NT2/D1 (cell line): Measurements from ENCODE around the gene KRTAP9-1.

Experiments
- DNase-seq: peaks from one replicate; pipeline ENCODE4 v3.0.0-alpha.2; 2011; ENCODE audit warnings: low read depth, low spot score
- H3K27me3 ChIP-seq: 2 replicates; pipeline ENCODE4 v1.6.0; 2011; ENCODE audit warnings: mild to moderate bottlenecking; ENCODE audit not compliant: insufficient read length, insufficient read depth
- H3K36me3 ChIP-seq: 2 replicates; pipeline ENCODE4 v1.6.1; 2011; ENCODE audit warnings: mild to moderate bottlenecking, low read length, mixed read lengths; ENCODE audit not compliant: insufficient read depth, insufficient read length
- H3K4me1 ChIP-seq: 2 replicates; pipeline ENCODE4 v1.5.1; 2011; ENCODE audit not compliant: insufficient read depth, insufficient read length
- H3K4me3 ChIP-seq: 2 replicates; pipeline ENCODE4 v1.5.1; 2011; ENCODE audit warnings: low read depth; ENCODE audit not compliant: insufficient read length
- H3K9ac ChIP-seq: 2 replicates; pipeline ENCODE4 v1.6.0; 2011; ENCODE audit warnings: low read depth; ENCODE audit not compliant: insufficient read length
- H3K9me3 ChIP-seq: 2 replicates; pipeline ENCODE4 v1.5.1; 2011; ENCODE audit warnings: mild to moderate bottlenecking, low read length; ENCODE audit not compliant: insufficient read depth
- SUZ12 ChIP-seq: IDR thresholded peaks from 2 replicates; pipeline ENCODE4 v1.6.1; 2011; ENCODE audit not compliant: insufficient read length, insufficient read depth; ENCODE audit errors: extremely low read depth
- YY1 ChIP-seq: IDR thresholded peaks from 2 replicates; pipeline ENCODE4 v1.6.1; 2011; ENCODE audit not compliant: insufficient read length, insufficient read depth
- ZNF274 ChIP-seq: IDR thresholded peaks from 2 replicates; pipeline ENCODE4 v1.6.1; 2011; ENCODE audit warnings: mild to moderate bottlenecking, low read depth, low read length

Gene KRTAP9-1

DNA sequence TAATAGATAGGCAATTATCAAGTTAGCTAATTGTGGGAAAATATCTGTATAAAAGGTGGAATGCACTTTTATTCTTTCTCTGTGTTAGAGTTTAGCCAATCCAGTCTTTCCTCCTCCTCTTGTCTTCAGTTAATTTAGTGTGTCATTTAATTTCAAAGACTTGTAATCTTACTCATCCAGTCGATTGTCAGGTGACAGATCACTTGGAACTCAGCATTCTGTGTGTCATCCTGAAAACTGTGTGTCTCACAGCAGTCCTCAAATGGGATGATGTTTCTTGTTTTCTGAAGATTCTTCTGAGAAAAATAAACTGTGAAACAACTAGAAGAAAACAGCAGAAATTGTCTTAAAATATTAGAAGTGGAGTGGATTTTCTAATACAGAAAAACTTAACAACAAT lies 4.7 kb upstream of the KRTAP9-1 start:
- no peaks in the 10 kb centered on the region for H3K4me1 ChIP-seq
- H3K9ac ChIP-seq = no peak overlapping the region
- no peaks in the 10 kb centered on the region for H3K9me3 ChIP-seq
- DNase-seq = no peak
- H3K4me3 ChIP-seq = no peak overlapping the region
- H3K36me3 ChIP-seq = no peaks in the 10 kb centered on the region
- TF ChIP-seq YY1 (no peak), ZNF274 (no peak), SUZ12 (no peak)
- H3K27me3 ChIP-seq = no peaks in the 10 kb centered on the region

- Histone ChIP-seq H3K27me3 (no peaks in the 10 kb centered on the region), H3K9me3 (no peaks in the 10 kb centered on the region)
- TF ChIP-seq SUZ12 (no peak), ZNF274 (no peak), YY1 (no peak)
Observed at GRCh38 chr17:41186872-41187271, 2.8 kb upstream of the KRTAP9-1 start.

DNA sequence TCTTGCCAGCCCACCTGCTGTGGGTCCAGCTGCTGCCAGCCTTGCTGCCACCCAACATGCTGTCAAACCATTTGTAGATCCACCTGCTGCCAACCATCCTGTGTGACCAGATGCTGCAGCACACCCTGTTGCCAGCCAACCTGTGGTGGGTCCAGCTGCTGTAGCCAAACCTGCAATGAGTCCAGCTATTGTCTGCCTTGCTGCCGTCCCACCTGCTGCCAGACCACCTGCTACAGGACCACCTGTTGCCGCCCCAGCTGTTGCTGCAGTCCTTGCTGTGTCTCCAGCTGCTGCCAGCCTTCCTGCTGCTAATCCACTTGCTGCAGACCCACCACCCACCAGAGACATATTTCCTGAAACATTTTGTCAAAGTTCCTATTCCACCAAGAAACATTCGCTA lies 641 bp downstream of the KRTAP9-1 start:
- H3K9ac ChIP-seq = no peak overlapping the region

More at GRCh38 chr17:41186872-41187271, 2.8 kb upstream of the KRTAP9-1 start:
- no peak overlapping the region for H3K4me3 ChIP-seq
- no peaks in the 10 kb centered on the region for H3K4me1 ChIP-seq
- H3K9ac ChIP-seq = no peak overlapping the region
- no peaks in the 10 kb centered on the region for H3K36me3 ChIP-seq
- no peak for DNase-seq

GRCh38 chr17:41196068-41196467 lies 6.4 kb downstream of the KRTAP9-1 start:
- Histone ChIP-seq H3K4me1 (no peaks in the 10 kb centered on the region), H3K36me3 (no peaks in the 10 kb centered on the region), H3K9ac (no peak overlapping the region), H3K27me3 (no peaks in the 10 kb centered on the region), H3K9me3 (peaks cover 3% of the 10 kb centered on the region; the same call in 1 of the 2 replicates), H3K4me3 (no peak overlapping the region)
- TF ChIP-seq YY1 (no peak), SUZ12 (no peak), ZNF274 (no peak)
- DNase-seq = no peak

More for the DNA sequence above, 641 bp downstream of the KRTAP9-1 start:
- no peaks in the 10 kb centered on the region for H3K4me1 ChIP-seq
- TF ChIP-seq SUZ12 = no peak
- 0 out of 2 replicates have a peak, but pooled peaks cover 3% of the 10 kb centered on the region for H3K9me3 ChIP-seq
- H3K4me3 ChIP-seq = no peak overlapping the region
- H3K36me3 ChIP-seq = no peaks in the 10 kb centered on the region
- no peak for DNase-seq
- no peaks in the 10 kb centered on the region for H3K27me3 ChIP-seq

GRCh38 chr17:41199421-41200078 lies 9.9 kb downstream of the KRTAP9-1 start:
- DNase-seq = no peak
- no peak for TF ChIP-seq ZNF274
- no peak for TF ChIP-seq YY1
- no peak for TF ChIP-seq SUZ12

GRCh38 chr17:41211845-41212466 lies 22.3 kb downstream of the KRTAP9-1 start:
- H3K4me1 ChIP-seq = no peaks in the 10 kb centered on the region
- no peak overlapping the region for H3K9ac ChIP-seq
- no peaks in the 10 kb centered on the region for H3K27me3 ChIP-seq
- H3K9me3 ChIP-seq = peaks cover 12% of the 10 kb centered on the region
- H3K4me3 ChIP-seq = no peak overlapping the region
- DNase-seq = no peak
- H3K36me3 ChIP-seq = no peaks in the 10 kb centered on the region
- no peak for TF ChIP-seq ZNF274

More at GRCh38 chr17:41199421-41200078, 9.9 kb downstream of the KRTAP9-1 start:
- H3K9me3 ChIP-seq = peaks cover 3% of the 10 kb centered on the region; the same call in 1 of the 2 replicates
- H3K36me3 ChIP-seq = no peaks in the 10 kb centered on the region
- no peak overlapping the region for H3K4me3 ChIP-seq
- no peaks in the 10 kb centered on the region for H3K27me3 ChIP-seq
- no peak overlapping the region for H3K9ac ChIP-seq
- no peaks in the 10 kb centered on the region for H3K4me1 ChIP-seq

DNA sequence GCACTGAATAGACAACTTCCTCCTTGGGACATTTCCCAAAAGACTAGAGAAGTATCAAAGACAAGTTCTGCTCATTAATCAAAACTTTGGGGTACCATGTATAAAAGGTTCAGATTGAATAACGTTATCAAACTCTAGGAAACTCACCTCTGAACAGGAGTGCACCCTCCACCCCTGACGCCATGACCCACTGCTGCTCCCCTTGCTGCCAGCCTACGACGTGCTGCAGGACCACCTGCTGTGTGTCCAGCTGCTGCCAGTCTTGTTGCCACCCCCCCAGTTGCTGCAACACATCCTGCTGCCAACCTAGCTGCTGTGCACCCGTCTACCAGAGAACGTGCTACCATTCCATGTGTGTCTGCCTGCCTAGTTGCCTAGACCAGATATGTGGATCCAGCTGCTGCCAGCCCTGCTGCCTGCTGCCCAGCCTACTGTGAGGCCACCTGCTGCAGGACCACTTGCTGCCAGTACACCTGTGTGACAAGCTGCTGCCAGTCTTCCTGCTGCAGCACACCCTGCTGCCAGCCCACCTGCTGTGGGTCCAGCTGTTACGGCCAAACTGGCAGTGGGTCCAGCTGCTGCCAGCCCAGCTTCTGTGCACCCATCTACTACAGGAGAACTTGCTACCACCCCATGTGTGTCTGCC lies 23.0 kb downstream of the KRTAP9-1 start:
- H3K9ac ChIP-seq = no peak overlapping the region
- DNase-seq = no peak
- H3K9me3 ChIP-seq = peaks cover 6% of the 10 kb centered on the region; the same call in 1 of the 2 replicates
- no peaks in the 10 kb centered on the region for H3K27me3 ChIP-seq
- H3K4me1 ChIP-seq = no peaks in the 10 kb centered on the region
- TF ChIP-seq YY1 = no peak
- TF ChIP-seq ZNF274 = no peak
- no peak for TF ChIP-seq SUZ12
- no peak overlapping the region for H3K4me3 ChIP-seq
- no peaks in the 10 kb centered on the region for H3K36me3 ChIP-seq
